Cardiac muscle cell (in vitro differentiated cells and primary cell): ENCODE measurements around the gene NOS3. TPM values are rescaled to one million over a fixed set of nuclear protein-coding genes. Genes with fewer than 3 reads are reported as not detected.
A peak's percentile ranks its signal among the peaks of the same experiment; 100 is the strongest.

Experiments
- DNase-seq, 2 donors: peaks; one replicate each; pipeline versions ENCODE4 v3.0.0 to v3.0.0-alpha.2; 2010 to 2017; ENCODE audit warnings: low read depth in 1 of 2, low spot score in 1 of 2
- H3K27ac ChIP-seq: fragments of 200-600 bp; sonication (generic); 2 replicates; pipeline ENCODE4 v1.5.1; 2016
- H3K27me3 ChIP-seq: fragments of 200-600 bp; sonication (generic); 2 replicates; pipeline ENCODE4 v1.6.0; 2016; ENCODE audit warnings: control low read depth
- H3K36me3 ChIP-seq: fragments of 200-600 bp; sonication (generic); 2 replicates; pipeline ENCODE4 v1.5.1; 2016; ENCODE audit warnings: control low read depth
- H3K4me1 ChIP-seq: fragments of 200-600 bp; sonication (generic); 2 replicates; pipeline ENCODE4 v1.8.1; 2017; ENCODE audit warnings: low read depth, mild to moderate bottlenecking, mixed run types
- H3K4me3 ChIP-seq: fragments of 200-600 bp; sonication (generic); 2 replicates; pipeline ENCODE4 v1.5.1; 2016; ENCODE audit warnings: mild to moderate bottlenecking
- H3K9me3 ChIP-seq: fragments of 200-600 bp; sonication (generic); 2 replicates; pipeline ENCODE4 v1.5.1; 2017; ENCODE audit warnings: low read depth, mild to moderate bottlenecking, control low read depth
- CTCF ChIP-seq: IDR thresholded peaks from 2 replicates; pipeline ENCODE4 v1.5.1; 2012; ENCODE audit warnings: low read depth, mild to moderate bottlenecking, low read length
- polyA plus RNA-seq: library from polyadenylated mRNA; unstranded; fragments of >200 nt; fragmentation: Nextera tagmentation; extraction: Ambion mirVana; gene quantifications from 2 replicates; pipeline ENCODE4 v1.2.1, GENCODE V29; 2016
- total RNA-seq: library from RNA; depleted of rRNA; stranded (reverse); fragments of >200 nt; gene quantifications from 2 replicates; pipeline ENCODE4 v1.2.3, GENCODE V29; 2016

The NOS3 gene
- total RNA-seq (19.7 and 20.3 TPM in 2 replicates), polyA plus RNA-seq (13.1 and 16.3 TPM in 2 replicates)

- Histone ChIP-seq H3K4me3 (no peak within 1 kb of the TSS), H3K36me3 (no peaks in the 10 kb centered on the region), H3K4me1 (peaks cover 28% of the 10 kb centered on the region), H3K27me3 (no peaks in the 10 kb centered on the region), H3K27ac (no peak within 1 kb of the TSS), H3K9me3 (no peaks in the 10 kb centered on the region)
- TF ChIP-seq CTCF, result no peak
- no peak for DNase-seq
These were observed at the start of gene NOS3 for GRCh38 chr7:150990416-150991186. Gene NOS3 (plus strand): TSS chr7:150991017. CDS start chr7:150993804, 2,787 bp downstream.

GRCh38 chr7:150941351-150942000 lies 49.3 kb upstream of the NOS3 start:
- Histone ChIP-seq H3K27ac (peak overlapping the region; percentile 40), H3K27me3 (no peaks in the 10 kb centered on the region), H3K36me3 (no peaks in the 10 kb centered on the region), H3K4me1 (peaks cover 18% of the 10 kb centered on the region), H3K4me3 (no peak overlapping the region), H3K9me3 (no peaks in the 10 kb centered on the region)
- no peak for DNase-seq
- no peak for TF ChIP-seq CTCF

GRCh38 chr7:150942001-150942590 lies 48.7 kb upstream of the NOS3 start:
- TF ChIP-seq CTCF, result no peak
- H3K4me3 ChIP-seq, result no peak overlapping the region
- DNase-seq, result peak; percentile 23 to 36
- H3K4me1 ChIP-seq, result peaks cover 18% of the 10 kb centered on the region
- H3K9me3 ChIP-seq, result no peaks in the 10 kb centered on the region
- no peaks in the 10 kb centered on the region for H3K27me3 ChIP-seq
- H3K36me3 ChIP-seq, result no peaks in the 10 kb centered on the region
- peak overlapping the region; percentile 40 for H3K27ac ChIP-seq

- no peak for TF ChIP-seq CTCF
- Histone ChIP-seq H3K27ac (peak overlapping the region; percentile 40), H3K36me3 (no peaks in the 10 kb centered on the region), H3K9me3 (no peaks in the 10 kb centered on the region), H3K27me3 (no peaks in the 10 kb centered on the region), H3K4me3 (no peak overlapping the region), H3K4me1 (peaks cover 22% of the 10 kb centered on the region)
- no peak for DNase-seq
These were observed 48.0 kb upstream of the NOS3 start for GRCh38 chr7:150942591-150943452.

- no peaks in the 10 kb centered on the region for H3K36me3 ChIP-seq
- H3K9me3 ChIP-seq, result no peaks in the 10 kb centered on the region
- H3K4me3 ChIP-seq, result no peak overlapping the region
- no peaks in the 10 kb centered on the region for H3K27me3 ChIP-seq
- peak overlapping the region; percentile 23 for H3K27ac ChIP-seq
- no peak for TF ChIP-seq CTCF
- H3K4me1 ChIP-seq, result peaks cover 22% of the 10 kb centered on the region
- no peak for DNase-seq
These were observed 47.4 kb upstream of the NOS3 start for GRCh38 chr7:150943453-150943814.
